GM23248 (cell line): ENCODE results near the gene RAD51B. TPM values are rescaled to one million over a fixed set of nuclear protein-coding genes. Genes with fewer than 3 reads are reported as not detected.

Experiments used
- DNase-seq: peaks from one replicate; pipeline ENCODE4 v3.0.0-alpha.2; 2015
- H2AFZ ChIP-seq: fragments of 200-600 bp; sonication (generic); 2 replicates; pipeline ENCODE4 v1.6.1; 2016; ENCODE audit warnings: antibody characterized with exemption
- H3F3A ChIP-seq: fragments of 200-600 bp; sonication (generic); 2 replicates; pipeline ENCODE4 v1.6.1; 2016; ENCODE audit warnings: mild to moderate bottlenecking, antibody characterized with exemption, mixed run types; ENCODE audit not compliant: insufficient read depth
- H3K27ac ChIP-seq: fragments of 200-600 bp; sonication (generic); 2 replicates; pipeline ENCODE4 v1.5.1; 2016; ENCODE audit warnings: mild to moderate bottlenecking
- H3K27me3 ChIP-seq: fragments of 200-600 bp; sonication (generic); replicated peaks from 2 replicates; pipeline ENCODE4 v1.6.1; 2016; ENCODE audit warnings: mild to moderate bottlenecking; ENCODE audit not compliant: insufficient read depth
- H3K36me3 ChIP-seq: fragments of 200-600 bp; sonication (generic); 2 replicates; pipeline ENCODE4 v1.6.1; 2016; ENCODE audit warnings: low read depth, mild to moderate bottlenecking
- H3K4me1 ChIP-seq: fragments of 200-600 bp; sonication (generic); 2 replicates; pipeline ENCODE4 v1.6.1; 2016; ENCODE audit warnings: mild to moderate bottlenecking; ENCODE audit not compliant: insufficient read depth
- H3K4me2 ChIP-seq: fragments of 200-600 bp; sonication (generic); one replicate; pipeline ENCODE4 v1.6.1; 2016; ENCODE audit warnings: mild to moderate bottlenecking; ENCODE audit not compliant: unreplicated experiment
- H3K4me3 ChIP-seq: fragments of 200-600 bp; sonication (generic); 2 replicates; pipeline ENCODE4 v1.5.1; 2016; ENCODE audit warnings: mild to moderate bottlenecking
- H3K79me2 ChIP-seq: fragments of 200-600 bp; sonication (generic); 2 replicates; pipeline ENCODE4 v1.6.1; 2016; ENCODE audit warnings: mild to moderate bottlenecking; ENCODE audit not compliant: insufficient read depth
- H3K9ac ChIP-seq: fragments of 200-600 bp; sonication (generic); 2 replicates; pipeline ENCODE4 v1.6.1; 2016; ENCODE audit warnings: mild to moderate bottlenecking
- H3K9me2 ChIP-seq: fragments of 200-600 bp; sonication (generic); 2 replicates; pipeline ENCODE4 v1.6.1; 2016; ENCODE audit warnings: mixed run types, mild to moderate bottlenecking, moderate library complexity; ENCODE audit not compliant: insufficient read depth
- H3K9me3 ChIP-seq: fragments of 200-600 bp; sonication (generic); one replicate; pipeline ENCODE4 v1.6.1; 2017; ENCODE audit warnings: low read depth
- H4K20me1 ChIP-seq: fragments of 200-600 bp; sonication (generic); 2 replicates; pipeline ENCODE4 v1.6.0; 2016; ENCODE audit not compliant: insufficient read depth
- EZH2 ChIP-seq: fragments of 200-600 bp; sonication (generic); IDR thresholded peaks from 2 replicates; pipeline ENCODE4 v1.6.1; 2018; ENCODE audit warnings: antibody characterized with exemption, mild to moderate bottlenecking; ENCODE audit not compliant: insufficient read depth, poor library complexity, severe bottlenecking
- EZH2phosphoT487 ChIP-seq: fragments of 200-600 bp; sonication (generic); IDR thresholded peaks from 2 replicates; pipeline ENCODE4 v1.6.1; 2018; ENCODE audit warnings: antibody characterized with exemption, moderate library complexity, mild to moderate bottlenecking, low read depth; ENCODE audit not compliant: insufficient read depth
- WGBS, 2 experiments: methylation state at CpG; one replicate each; pipeline ENCODE4 v1.1.6; 2015 to 2017; ENCODE audit warnings: low lambda C conversion rate in 2 of 2, low coverage in 1 of 2; ENCODE audit errors: missing lambda C conversion rate in 2 of 2; 5-methylcytosine and 5-hydroxymethylcytosine counted together
- in situ Hi-C: fragments of 300-500 bp; cut with MboI; formaldehyde crosslinking; loops from 2 replicates; pipeline ENCODE4 v1.15.0; 2020
- polyA plus RNA-seq: library from polyadenylated mRNA; unstranded; fragments of >200 nt; fragmentation: Nextera tagmentation; extraction: Ambion mirVana; gene quantifications from 2 replicates; pipeline ENCODE4 v1.2.1, GENCODE V29; 2016
- total RNA-seq: library from RNA; depleted of rRNA; stranded (reverse); fragments of >200 nt; shearing (Covaris generic); gene quantifications from 2 replicates; pipeline ENCODE4 v1.2.3, GENCODE V29; 2014

The RAD51B gene
- total and polyA plus RNA-seq, 2 experiments from 2014 or later = 4.0 to 8.8 TPM

GRCh38 chr14:67798731-67799130, 20.8 kb upstream of the RAD51B start:
- no peaks in the 10 kb centered on the region for H3K4me1 ChIP-seq
- no peak for DNase-seq
- no peak overlapping the region for H3K4me3 ChIP-seq
- no peaks in the 10 kb centered on the region for H3K9me3 ChIP-seq
- no peaks in the 10 kb centered on the region for H3K9me2 ChIP-seq
- TF ChIP-seq EZH2phosphoT487 = no peak
- TF ChIP-seq EZH2 = no peak
- no peak overlapping the region for H3K4me2 ChIP-seq
- in situ Hi-C loops = no loop called here
- H4K20me1 ChIP-seq = no peaks in the 10 kb centered on the region
- no peaks in the 10 kb centered on the region for H3K27me3 ChIP-seq
- no peak overlapping the region for H2AFZ ChIP-seq
- H3K79me2 ChIP-seq = no peaks in the 10 kb centered on the region
- 86 to 87% methylated on average over 19 to 20 of the region's 20 CpGs for WGBS, 2 experiments
- no peaks in the 10 kb centered on the region for H3F3A ChIP-seq
- peaks cover 52% of the 10 kb centered on the region for H3K36me3 ChIP-seq
- H3K27ac ChIP-seq = no peak overlapping the region
- H3K9ac ChIP-seq = no peak overlapping the region

DNA sequence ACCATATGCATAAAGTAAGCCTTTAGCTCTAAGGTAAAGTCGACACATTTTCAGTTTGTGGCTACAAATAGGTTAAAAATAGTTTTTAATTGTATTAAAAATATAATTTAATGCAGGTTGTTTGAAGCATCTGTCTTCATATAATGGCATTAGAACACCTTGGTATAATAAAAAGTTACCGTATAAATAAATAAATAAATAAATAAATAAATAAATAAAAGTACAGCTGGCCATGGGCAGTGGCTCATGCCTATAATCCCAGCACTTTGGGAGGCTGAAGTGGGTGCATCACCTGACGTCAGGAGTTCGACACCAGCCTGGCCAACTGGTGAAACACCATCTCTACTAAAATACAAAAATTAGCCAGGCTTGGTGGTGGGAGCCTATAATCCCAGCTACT, 18.8 kb upstream of the RAD51B start:
- Histone ChIP-seq H3K36me3 (peaks cover 65% of the 10 kb centered on the region), H3K27ac (no peak overlapping the region), H3K4me3 (no peak overlapping the region), H3K4me1 (0 out of 2 replicates have a peak, but pooled peaks cover under 1% of the 10 kb centered on the region), H3K79me2 (no peaks in the 10 kb centered on the region), H3K9me2 (no peaks in the 10 kb centered on the region), H3K9ac (no peak overlapping the region), H4K20me1 (no peaks in the 10 kb centered on the region), H3K27me3 (no peaks in the 10 kb centered on the region), H2AFZ (no peak overlapping the region), H3F3A (peaks cover 3% of the 10 kb centered on the region; the same call in 1 of the 2 replicates), H3K4me2 (no peak overlapping the region), H3K9me3 (no peaks in the 10 kb centered on the region)
- DNase-seq = no peak
- in situ Hi-C loops = no loop called here
- no peak for TF ChIP-seq EZH2
- no peak for TF ChIP-seq EZH2phosphoT487
- 94 to 95% methylated on average over 4 of the region's 4 CpGs for WGBS, 2 experiments

DNA sequence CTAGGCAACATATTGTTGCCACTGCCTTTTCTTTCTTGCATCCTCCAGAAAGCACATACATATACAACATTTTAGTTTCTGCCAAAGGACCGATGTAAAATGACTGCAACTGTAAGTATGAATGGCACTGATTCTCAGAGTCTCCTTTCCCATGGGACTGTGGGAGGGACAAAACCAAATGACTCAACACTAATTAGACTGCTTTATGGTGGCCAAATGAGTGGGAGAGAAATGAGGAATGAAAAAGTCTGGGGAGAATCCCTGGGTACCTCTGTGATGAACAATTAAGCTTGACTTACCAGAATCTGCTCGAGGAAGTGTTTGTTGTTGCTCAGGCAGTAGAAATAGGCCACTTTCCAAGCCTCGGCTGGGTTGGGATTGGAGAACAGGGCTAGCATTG, 13.3 kb upstream of the RAD51B start:
- Histone ChIP-seq H3K9me2 (no peaks in the 10 kb centered on the region), H3K36me3 (peaks cover 56% of the 10 kb centered on the region), H2AFZ (no peak overlapping the region), H3K9ac (no peak overlapping the region), H3K4me3 (no peak overlapping the region), H3F3A (peaks cover 26% of the 10 kb centered on the region), H3K27me3 (no peaks in the 10 kb centered on the region), H3K9me3 (no peaks in the 10 kb centered on the region), H3K27ac (peak overlapping the region; percentile 38; the same call in 1 of the 2 replicates), H4K20me1 (no peaks in the 10 kb centered on the region), H3K4me2 (no peak overlapping the region), H3K4me1 (peaks cover 11% of the 10 kb centered on the region), H3K79me2 (no peaks in the 10 kb centered on the region)
- in situ Hi-C loops = no loop called here
- TF ChIP-seq EZH2 (no peak), EZH2phosphoT487 (no peak)
- peak; percentile 85 for DNase-seq
- WGBS, 2 experiments = 25 to 30% methylated on average over 3 of the region's 3 CpGs

- H2AFZ ChIP-seq = no peak overlapping the region
- no peak overlapping the region for H3K27ac ChIP-seq
- no peaks in the 10 kb centered on the region for H3K9me2 ChIP-seq
- TF ChIP-seq EZH2phosphoT487 (no peak), EZH2 (no peak)
- no peaks in the 10 kb centered on the region for H4K20me1 ChIP-seq
- H3K79me2 ChIP-seq = peaks cover 18% of the 10 kb centered on the region
- no peaks in the 10 kb centered on the region for H3K27me3 ChIP-seq
- peak overlapping the region; percentile 90 for H3K4me3 ChIP-seq
- H3K4me2 ChIP-seq = no peak overlapping the region
- in situ Hi-C loops = no loop called here
- peak overlapping the region; percentile 90 for H3K9ac ChIP-seq
- H3K36me3 ChIP-seq = peaks cover 26% of the 10 kb centered on the region
- peak; percentile 5 for DNase-seq
- no peaks in the 10 kb centered on the region for H3F3A ChIP-seq
- 66 to 82% methylated on average over 2 of the region's 2 CpGs for WGBS, 2 experiments
- H3K4me1 ChIP-seq = peaks cover 9% of the 10 kb centered on the region
- H3K9me3 ChIP-seq = no peaks in the 10 kb centered on the region
Measured at GRCh38 chr14:67814821-67815220, 4.8 kb upstream of the RAD51B start.
